Activated naive CD8-positive, alpha-beta T cell treated with anti-CD3 and anti-CD28 coated beads, Interleukin-2, amount 50 U/mL, for 16 hours (primary cell): Measurements from ENCODE around the gene NCBP1.
"Not testable (repeated sequence)": the region's sequence is repeated elsewhere in the genome, so short reads cannot be mapped to it uniquely, and the experiment has no call there.

Experiments used
- DNase-seq: peaks from one replicate; pipeline ENCODE4 v3.0.0-alpha.2; 2020; ENCODE audit warnings: low read depth, low spot score

NCBP1 gene

DNA sequence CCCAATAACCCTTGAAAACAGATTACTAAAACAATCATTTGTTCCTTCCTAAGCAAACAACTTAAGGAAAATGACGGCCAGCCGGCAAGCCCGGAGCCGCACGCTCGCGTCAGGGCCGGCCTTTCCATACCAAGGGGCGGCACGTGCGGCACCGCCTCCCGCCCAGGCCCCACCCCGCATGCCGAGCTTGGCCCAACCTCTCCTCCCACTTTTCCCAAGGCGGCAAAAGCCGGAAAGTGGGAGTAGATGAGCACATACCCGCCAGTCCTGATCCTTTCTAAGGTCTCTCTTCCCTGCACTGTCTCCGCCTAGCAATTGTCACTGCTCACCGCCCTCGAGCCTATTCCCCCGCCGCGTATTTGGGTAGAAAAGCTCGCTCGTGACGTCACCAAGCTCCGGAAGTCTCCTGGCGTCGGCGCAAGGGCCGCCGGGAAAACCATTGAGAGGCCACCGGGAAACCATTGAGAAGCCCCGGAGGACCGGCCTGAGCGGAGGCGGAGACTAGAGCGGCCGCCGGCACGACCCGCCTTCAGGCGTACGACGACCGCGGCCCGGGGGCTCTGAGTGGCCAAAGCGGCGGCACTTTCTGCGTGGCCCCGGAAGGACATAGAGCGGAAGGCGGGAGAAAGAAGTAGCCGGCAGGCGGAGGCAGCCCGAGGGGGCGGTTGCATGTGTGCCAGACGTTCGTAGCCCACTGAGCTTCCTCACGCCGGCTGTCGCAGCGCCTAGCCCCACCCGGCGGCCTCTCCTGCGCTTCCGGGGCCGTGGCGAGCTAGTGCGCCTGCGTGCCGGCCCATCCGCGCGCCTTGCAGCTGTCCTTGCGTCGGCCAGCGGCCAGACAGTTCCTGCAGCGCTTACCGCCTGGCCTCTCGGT, at the start of gene NCBP1, which contains the start of gene TSTD2:
TSS of gene NCBP1 (plus strand) at position 837 of the 874 bp plus-strand sequence. CDS start 61 bp downstream, outside the sequence.
TSS of gene TSTD2 (minus strand) at position 384 of the 874 bp plus-strand sequence. CDS start 5,806 bp downstream, outside the sequence.
- DNase-seq = peak; percentile 91

DNA sequence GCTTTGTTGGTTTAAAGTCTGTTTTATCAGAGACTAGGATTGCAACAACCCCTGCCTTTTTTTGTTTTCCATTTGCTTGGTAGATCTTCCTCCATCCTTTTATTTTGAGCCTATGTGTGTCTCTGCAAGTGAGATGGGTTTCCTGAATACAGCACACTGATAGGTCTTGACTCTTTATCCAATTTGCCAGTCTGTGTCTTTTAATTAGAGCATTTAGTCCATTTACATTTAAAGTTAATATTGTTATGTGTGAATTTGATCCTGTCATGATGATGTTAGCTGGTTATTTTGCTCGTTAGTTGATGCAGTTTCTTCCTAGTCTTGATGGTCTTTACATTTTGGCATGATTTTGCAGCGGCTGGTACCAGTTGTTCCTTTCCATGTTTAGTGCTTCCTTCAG, 48.8 kb upstream of the NCBP1 start:
- DNase-seq = not testable (repeated sequence)

DNA sequence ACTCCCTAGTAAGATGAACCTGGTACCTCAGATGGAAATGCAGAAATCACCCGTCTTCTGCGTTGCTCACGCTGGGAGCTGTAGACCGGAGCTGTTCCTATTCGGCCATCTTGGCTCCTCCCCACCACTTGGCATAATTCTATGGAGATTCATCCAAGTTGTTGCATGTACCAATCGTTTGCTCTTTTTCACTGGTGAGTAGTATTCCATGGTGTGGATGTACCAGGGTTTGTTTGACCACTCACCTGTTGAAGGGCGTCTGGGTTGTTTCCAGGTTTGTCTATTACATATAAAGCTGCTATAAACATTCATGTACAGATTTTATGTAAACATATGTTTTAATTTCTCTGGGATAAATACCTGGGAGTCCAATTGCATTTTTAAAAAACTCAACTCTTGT, 46.7 kb upstream of the NCBP1 start:
- DNase-seq = not testable (repeated sequence)

- no peak for DNase-seq
These were observed 42.1 kb upstream of the NCBP1 start for GRCh38 chr9:97591535-97591934.

DNA sequence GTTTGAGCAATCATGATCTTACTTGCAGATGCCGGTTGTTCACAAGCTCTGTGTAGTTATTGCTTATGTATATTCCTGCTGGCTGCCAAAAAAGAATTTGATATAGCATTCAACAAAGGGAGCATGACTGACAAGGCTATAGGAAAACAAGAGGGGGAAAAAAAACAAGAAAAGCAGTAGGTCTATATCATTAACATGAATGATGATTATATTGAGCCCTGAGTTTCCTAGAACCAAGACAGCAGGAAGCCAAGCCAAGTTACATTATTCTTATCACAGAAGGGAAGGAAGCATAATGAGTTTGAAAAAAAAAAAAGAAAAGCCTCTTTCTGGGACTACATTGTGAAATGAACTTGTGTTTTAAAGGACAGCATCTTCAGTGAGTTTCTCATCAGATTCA, 41.5 kb upstream of the NCBP1 start:
- DNase-seq = no peak

- no peak for DNase-seq
These were observed 39.7 kb upstream of the NCBP1 start for GRCh38 chr9:97593960-97594359.

DNA sequence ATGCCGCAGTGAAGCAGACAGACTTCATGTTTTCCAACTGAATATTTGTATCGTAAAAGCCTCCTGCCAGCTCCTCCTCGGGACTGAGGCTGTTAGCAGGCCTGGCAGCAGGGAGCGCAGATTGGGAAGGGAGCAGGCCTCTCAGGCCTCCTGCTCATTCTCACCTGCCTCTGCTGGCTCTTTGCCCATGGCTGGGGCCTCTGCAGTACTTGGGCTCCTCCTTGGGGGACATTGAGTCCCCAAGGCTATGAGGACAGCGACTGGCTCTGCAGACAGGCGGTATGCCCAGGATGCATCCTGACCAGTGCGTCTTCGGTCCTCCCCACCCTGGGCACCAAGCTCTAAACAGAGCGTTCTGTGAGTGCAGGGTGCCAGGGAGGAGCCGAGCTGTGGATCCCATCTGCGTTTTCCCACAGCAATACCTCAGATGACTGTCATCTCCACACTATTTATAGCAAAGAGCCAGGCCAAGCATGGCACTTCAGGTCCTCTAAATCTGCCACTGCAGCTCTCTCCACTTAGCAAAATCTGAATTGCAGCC, 39.2 kb upstream of the NCBP1 start:
- DNase-seq = no peak

GRCh38 chr9:97596906-97597305, 36.7 kb upstream of the NCBP1 start:
- no peak for DNase-seq

DNA sequence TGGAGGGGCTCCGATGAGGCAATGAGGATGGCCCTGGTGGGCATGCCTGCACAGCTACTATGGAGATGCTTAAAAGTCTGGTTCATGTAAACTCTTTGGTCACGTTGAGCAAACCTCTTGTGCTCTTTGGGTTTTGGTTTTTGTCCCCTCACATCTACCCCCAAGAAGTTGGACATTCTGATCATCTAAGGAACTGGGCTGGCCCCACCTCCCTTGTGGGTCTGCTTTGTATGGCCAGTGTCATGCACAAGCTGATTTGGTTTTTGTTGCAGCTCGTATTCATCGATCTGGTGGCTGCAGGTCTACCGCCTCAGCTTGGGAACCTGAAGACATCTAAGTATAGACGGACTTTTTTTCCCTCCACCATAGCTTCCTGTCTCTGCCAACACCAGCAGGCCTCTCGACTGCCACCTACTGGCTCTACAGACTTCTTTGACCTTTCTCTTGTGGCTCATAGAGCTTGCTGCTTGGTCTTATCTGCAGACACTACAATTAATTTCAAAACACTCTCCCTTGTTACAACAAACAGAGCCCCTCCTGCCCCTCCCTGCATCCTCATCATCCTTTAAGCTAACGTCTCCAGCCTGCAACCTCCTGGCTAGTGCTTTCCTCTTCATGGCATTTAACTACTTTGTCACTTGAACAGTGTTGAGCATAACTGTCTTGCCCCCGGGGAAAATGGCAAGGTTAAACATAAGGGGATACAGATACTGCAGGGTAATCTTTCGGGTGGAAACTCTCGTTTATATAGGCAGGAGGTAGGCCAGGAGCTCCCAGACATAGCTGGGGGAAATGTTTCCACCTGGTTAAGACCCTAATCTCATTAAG, 34.9 kb upstream of the NCBP1 start:
- DNase-seq = peak; percentile 51

DNA sequence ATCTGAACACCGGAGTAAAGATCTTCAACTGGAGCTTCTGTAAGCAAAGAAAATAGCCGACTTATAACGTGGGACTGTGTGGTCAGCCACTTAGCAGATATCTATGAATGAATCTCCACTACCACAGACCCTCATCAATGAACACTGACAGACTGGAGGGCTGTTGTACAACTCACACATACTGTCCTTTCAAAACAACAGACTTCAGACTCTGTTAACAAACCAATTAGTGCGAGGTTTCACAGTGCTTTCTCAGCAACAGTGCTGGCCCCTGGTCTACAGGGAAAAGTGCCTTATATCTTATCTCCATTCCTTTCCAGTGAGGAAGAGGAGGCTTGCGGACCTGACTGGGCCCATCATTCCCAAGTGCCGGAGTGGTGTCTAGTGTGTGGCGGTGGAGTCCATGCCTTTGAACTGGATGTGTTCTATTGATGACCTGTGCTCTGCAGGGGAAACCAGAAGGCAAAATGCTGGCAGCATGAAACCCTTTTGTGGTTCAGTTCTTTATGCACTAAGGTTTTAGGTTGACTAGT, 34.2 kb upstream of the NCBP1 start:
- no peak for DNase-seq

GRCh38 chr9:97600531-97601227, 32.9 kb upstream of the NCBP1 start:
- no peak for DNase-seq

DNA sequence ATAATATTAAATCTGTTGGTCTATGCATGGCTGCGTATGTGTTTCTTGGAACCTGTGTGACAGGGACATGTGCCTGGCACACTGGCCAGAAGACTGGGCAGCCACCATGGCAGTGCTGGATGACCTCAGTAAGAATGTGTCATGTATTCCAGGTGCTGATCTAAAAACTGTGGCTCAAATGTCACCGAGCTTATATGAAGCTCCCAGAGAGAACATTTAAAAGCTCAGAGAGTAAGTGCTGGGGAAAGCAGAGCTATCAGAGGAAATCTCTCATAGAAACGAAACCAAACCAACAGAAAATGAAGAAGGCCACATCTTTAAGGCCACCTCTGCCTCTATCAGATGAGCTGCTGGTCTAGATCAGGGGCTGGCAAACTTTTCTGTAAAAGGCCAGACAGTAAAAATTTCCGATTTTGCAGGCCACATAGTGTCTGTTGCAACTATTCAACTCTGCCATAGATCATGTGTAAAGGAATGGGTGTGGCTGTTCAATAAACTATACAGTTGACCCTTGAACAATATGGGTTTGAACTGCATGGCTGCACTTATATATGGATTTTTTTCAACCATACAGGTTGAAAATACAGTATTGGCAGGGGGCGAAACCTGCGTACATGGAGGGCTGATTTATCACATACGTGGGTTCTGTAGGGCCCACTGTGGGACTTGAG, 32.3 kb upstream of the NCBP1 start:
- DNase-seq = no peak

- no peak for DNase-seq
These were observed 31.2 kb upstream of the NCBP1 start for GRCh38 chr9:97602430-97602829.

DNA sequence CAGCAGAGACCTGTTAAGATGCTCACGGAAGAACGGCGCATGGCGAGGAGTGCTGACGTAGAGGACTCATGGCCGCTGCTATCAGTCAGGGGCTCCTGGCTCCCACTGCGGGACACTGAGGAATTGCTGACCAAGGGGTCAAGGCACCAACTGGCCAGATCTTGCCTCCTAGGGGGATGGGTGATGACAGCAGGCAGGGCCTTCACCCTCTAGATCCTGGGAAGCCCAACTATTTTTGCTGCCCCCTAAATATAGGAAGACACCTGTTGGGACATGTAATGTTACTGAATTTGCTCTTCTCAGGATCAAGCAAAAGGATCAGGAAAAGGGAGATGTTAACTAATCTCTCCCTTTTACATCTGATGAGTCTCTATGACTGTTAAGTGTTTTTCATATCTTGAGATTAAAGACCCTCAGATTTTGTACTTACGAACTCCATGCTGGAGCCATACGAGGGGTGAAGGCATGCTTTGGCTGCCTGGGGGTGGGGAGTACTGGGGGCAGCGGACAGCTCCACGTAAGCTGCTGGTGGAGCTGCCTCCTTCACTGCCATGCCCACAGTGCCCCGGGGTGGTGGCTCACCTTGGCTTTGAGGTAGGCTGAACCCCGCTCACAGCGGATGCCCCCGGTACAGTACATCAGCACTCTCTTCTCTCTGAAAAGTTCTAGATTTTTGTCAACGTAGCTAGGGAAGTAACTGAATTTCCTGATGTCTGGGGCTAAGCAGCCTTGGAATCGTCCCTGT, 28.5 kb upstream of the NCBP1 start:
- no peak for DNase-seq

DNA sequence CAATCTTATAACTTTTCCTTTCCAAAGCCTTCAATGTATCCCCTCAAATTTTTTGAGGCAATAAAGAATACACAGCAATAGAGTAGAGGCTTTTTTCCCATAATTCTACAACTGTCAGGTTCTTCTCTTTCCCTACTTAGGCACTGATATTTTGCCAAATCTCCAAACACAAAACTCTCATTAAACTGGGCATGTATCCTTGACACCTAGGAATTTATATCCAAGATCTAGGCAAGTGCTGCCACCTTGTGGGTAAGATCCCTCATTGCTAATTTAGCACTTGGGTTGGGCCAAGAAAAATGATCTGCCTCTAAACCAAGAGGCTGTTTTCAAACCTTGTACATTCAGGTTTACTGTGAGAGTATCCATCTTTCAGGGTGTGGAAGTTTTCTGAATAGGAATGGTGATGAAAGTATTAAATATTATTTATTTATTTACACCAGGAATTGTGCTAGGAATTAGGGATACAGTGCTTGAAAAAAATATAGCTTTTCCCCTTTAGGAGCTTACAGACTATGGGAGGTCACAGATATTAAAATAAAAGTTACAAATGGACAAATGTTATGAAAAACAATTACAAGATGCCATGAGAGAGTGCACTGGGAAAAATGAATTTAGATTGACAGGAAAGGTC, 18.1 kb upstream of the NCBP1 start:
- DNase-seq = no peak

DNA sequence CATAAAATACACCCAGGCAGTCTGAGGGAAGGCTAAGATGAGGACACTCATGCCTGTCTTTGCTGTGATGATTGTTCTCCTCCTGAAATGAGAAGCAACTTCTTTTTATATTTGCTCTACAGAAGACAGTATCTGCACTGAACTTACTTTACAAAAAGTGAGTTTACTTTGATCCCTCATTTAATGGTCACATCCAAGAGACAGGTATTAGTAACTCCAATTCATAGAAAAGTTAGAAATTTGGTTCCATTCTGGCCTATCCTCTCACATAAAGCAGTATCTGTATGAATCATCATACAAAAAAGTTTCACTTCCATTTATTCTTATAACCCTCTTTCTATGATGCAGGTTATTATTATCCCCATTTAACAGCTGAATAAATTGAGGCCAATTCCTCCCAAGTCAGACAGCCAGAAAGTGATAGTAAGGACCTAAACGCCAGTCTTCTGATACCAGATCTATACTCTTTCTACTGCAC, 15.6 kb upstream of the NCBP1 start:
- DNase-seq = no peak

DNA sequence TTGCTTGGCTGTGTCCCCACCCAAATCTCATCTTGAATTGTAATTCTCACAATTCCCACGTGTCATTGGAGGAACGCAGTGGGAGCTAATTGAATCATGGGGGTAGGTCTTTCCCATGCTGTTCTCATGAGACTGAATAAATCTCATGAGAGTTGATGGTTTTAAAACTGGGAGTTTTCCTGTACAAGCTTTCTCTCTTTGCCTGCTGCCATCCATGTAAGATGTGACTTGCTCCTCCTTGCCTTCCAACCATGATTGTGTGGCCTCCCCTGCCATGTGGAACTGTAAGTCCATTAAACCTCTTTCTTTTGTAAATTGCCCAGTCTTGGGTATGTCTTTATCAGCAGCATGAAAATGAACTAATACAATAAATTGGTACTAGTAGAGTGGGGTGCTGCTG, 13.6 kb upstream of the NCBP1 start:
- DNase-seq = not testable (repeated sequence)

GRCh38 chr9:97622483-97622882, 11.1 kb upstream of the NCBP1 start:
- DNase-seq = not testable (repeated sequence)

GRCh38 chr9:97623946-97624345, 9.7 kb upstream of the NCBP1 start:
- DNase-seq = no peak
